NB4 (cell line): Measurements from ENCODE around the gene SH3D19.

Experiments used
- MYC ChIP-seq: IDR thresholded peaks from 2 replicates; pipeline ENCODE4 v1.6.1; 2011; ENCODE audit warnings: low read depth, low read length
- POLR2A ChIP-seq: IDR thresholded peaks from 2 replicates; pipeline ENCODE4 v1.6.1; 2011; ENCODE audit warnings: mild to moderate bottlenecking; ENCODE audit not compliant: insufficient read length; ENCODE audit errors: extremely low read depth
- TF ChIP-seq, protein P1 (sequence below): IDR thresholded peaks from one replicate; pipeline ENCODE4 v1.5.1; 2012; ENCODE audit warnings: low read depth, low read length

DNA sequence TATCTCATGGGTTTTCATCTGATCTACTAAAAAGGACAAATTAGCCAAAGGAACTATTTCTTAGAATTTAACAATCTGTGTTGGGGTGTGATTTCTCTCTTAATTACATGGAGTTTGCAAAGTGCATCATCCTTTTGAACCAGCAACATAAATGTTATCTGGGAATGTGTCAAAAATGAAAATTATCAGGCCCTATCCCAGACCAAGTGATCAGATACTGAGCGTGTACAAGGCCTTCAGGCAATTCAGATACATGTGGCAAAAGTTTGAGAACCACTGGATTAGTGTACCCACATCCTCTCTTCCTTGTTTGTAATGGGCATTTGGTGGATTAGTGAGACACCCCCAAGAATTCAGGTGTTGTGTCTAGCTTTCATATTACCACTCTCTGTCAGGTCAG is 3.8 kb downstream of the SH3D19 start:
- TF ChIP-seq, protein P1, sequence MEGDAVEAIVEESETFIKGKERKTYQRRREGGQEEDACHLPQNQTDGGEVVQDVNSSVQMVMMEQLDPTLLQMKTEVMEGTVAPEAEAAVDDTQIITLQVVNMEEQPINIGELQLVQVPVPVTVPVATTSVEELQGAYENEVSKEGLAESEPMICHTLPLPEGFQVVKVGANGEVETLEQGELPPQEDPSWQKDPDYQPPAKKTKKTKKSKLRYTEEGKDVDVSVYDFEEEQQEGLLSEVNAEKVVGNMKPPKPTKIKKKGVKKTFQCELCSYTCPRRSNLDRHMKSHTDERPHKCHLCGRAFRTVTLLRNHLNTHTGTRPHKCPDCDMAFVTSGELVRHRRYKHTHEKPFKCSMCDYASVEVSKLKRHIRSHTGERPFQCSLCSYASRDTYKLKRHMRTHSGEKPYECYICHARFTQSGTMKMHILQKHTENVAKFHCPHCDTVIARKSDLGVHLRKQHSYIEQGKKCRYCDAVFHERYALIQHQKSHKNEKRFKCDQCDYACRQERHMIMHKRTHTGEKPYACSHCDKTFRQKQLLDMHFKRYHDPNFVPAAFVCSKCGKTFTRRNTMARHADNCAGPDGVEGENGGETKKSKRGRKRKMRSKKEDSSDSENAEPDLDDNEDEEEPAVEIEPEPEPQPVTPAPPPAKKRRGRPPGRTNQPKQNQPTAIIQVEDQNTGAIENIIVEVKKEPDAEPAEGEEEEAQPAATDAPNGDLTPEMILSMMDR, result no peak
- TF ChIP-seq POLR2A (no peak), MYC (no peak)
